Measurements from ENCODE around the gene PSMD14.

- TF ChIP-seq CTCF (IDR thresholded peaks at IDR 0.05) (no peak), POLR2A (IDR thresholded peaks at IDR 0.05) (no peak), EP300 (IDR thresholded peaks at IDR 0.05) (no peak)
These were observed 125.9 kb downstream of the PSMD14 start for GRCh38 chr2:161434118-161434517.
